SK-N-SH (cell line): ENCODE measurements around the gene TMEM72. TPM values are rescaled to one million over a fixed set of nuclear protein-coding genes. Genes with fewer than 3 reads are reported as not detected.

Experiments used
- CTCF ChIA-PET: fragments of 300-600, 350-600 bp; formaldehyde crosslinking; extraction: SDS; loops from one replicate; lab custom pipeline; 2021; lab: Yijun Ruan, JAX
- POLR2A ChIA-PET: fragments of 350-600 bp; sonication (Branson Sonifier 250); formaldehyde crosslinking; extraction: SDS; loops from one replicate; lab custom pipeline; 2020; ENCODE audit warnings: antibody characterized with exemption, inconsistent platforms; lab: Yijun Ruan, JAX
- DNase-seq: peaks from one replicate; pipeline ENCODE4 v3.0.0; 2012
- H2AFZ ChIP-seq: fragments of 200-600 bp; sonication (generic); 2 replicates; pipeline ENCODE4 v1.8.1; 2016; ENCODE audit warnings: antibody characterized with exemption, mild to moderate bottlenecking, low read depth
- H3F3A ChIP-seq: fragments of 200-600 bp; sonication (generic); replicated peaks from 2 replicates; pipeline ENCODE3; 2016; ENCODE audit warnings: antibody characterized with exemption, mild to moderate bottlenecking; ENCODE audit not compliant: insufficient read depth
- H3K27ac ChIP-seq, 2 experiments: fragments of 200-500 bp in 1 of 2; fragments of 200-600 bp in 1 of 2; sonication (Bioruptor generic) in 1 of 2; sonication (generic), shearing (Covaris generic) in 1 of 2; 2 replicates each; pipeline versions ENCODE4 v1.5.1 to v1.6.1; 2014 to 2016; ENCODE audit warnings: low read depth in 2 of 2, inconsistent platforms in 1 of 2, low read length in 1 of 2, mild to moderate bottlenecking in 1 of 2, mixed read lengths in 1 of 2
- H3K27me3 ChIP-seq: fragments of 200-600 bp; sonication (generic), shearing (Covaris generic); 2 replicates; pipeline ENCODE4 v1.6.1; 2016; ENCODE audit warnings: mixed run types; ENCODE audit not compliant: insufficient read depth
- H3K36me3 ChIP-seq, 2 experiments: fragments of 200-500 bp in 1 of 2; fragments of 200-600 bp in 1 of 2; sonication (Bioruptor generic) in 1 of 2; sonication (generic) in 1 of 2; replicated peaks in 1 of 2; 2 replicates each; pipeline versions ENCODE3 to v1.5.1; 2014 to 2016; ENCODE audit warnings: low read length in 1 of 2, mild to moderate bottlenecking in 1 of 2; ENCODE audit not compliant: insufficient read depth in 2 of 2, control insufficient read depth in 1 of 2
- H3K4me1 ChIP-seq, 2 experiments: fragments of 200-500 bp in 1 of 2; fragments of 200-600 bp in 1 of 2; sonication (Bioruptor generic) in 1 of 2; sonication (generic), shearing (Covaris generic) in 1 of 2; 2 replicates each; pipeline versions ENCODE4 v1.5.1 to v1.6.1; 2014 to 2016; ENCODE audit warnings: low read depth in 1 of 2, low read length in 1 of 2, mixed run types in 1 of 2; ENCODE audit not compliant: insufficient read depth in 2 of 2, control insufficient read depth in 1 of 2
- H3K4me2 ChIP-seq: fragments of 200-600 bp; sonication (generic), shearing (Covaris generic); 2 replicates; pipeline ENCODE4 v1.6.1; 2017; ENCODE audit warnings: mixed run types
- H3K4me3 ChIP-seq, 2 experiments: fragments of 200-500 bp in 1 of 2; fragments of 200-600 bp in 1 of 2; sonication (Bioruptor generic) in 1 of 2; sonication (generic), shearing (Covaris generic) in 1 of 2; 2 replicates each; pipeline versions ENCODE4 v1.5.1 to v1.8.1; 2014 to 2016; ENCODE audit warnings: low read depth in 2 of 2, inconsistent platforms in 1 of 2, low read length in 1 of 2, mild to moderate bottlenecking in 1 of 2, mixed read lengths in 1 of 2, moderate library complexity in 1 of 2
- H3K79me2 ChIP-seq: fragments of 200-600 bp; sonication (generic); 2 replicates; pipeline ENCODE4 v1.8.1; 2017; ENCODE audit warnings: mild to moderate bottlenecking; ENCODE audit not compliant: insufficient read depth
- H3K9ac ChIP-seq: fragments of 200-600 bp; sonication (generic); 2 replicates; pipeline ENCODE4 v1.6.1; 2017; ENCODE audit warnings: mixed run types
- H3K9me2 ChIP-seq: fragments of 200-600 bp; sonication (generic); 2 replicates; pipeline ENCODE4 v1.6.1; 2017; ENCODE audit warnings: mixed run types
- H3K9me3 ChIP-seq: fragments of 200-600 bp; sonication (generic); 2 replicates; pipeline ENCODE4 v1.6.1; 2017; ENCODE audit warnings: mixed run types, mild to moderate bottlenecking, moderate library complexity
- H4K20me1 ChIP-seq: fragments of 200-600 bp; sonication (generic); 2 replicates; pipeline ENCODE4 v1.6.1; 2017; ENCODE audit warnings: mild to moderate bottlenecking, mixed run types; ENCODE audit not compliant: insufficient read depth
- CHD2 ChIP-seq: fragments of 150-350 bp; IDR thresholded peaks from 2 replicates; pipeline ENCODE4 v1.6.1; 2018; ENCODE audit warnings: low read length; ENCODE audit not compliant: partially characterized antibody
- EP300 ChIP-seq, 2 experiments: IDR thresholded peaks; 2 replicates each; pipeline versions ENCODE4 v1.4.0 to v1.6.1; 2012; ENCODE audit warnings: borderline replicate concordance in 1 of 2, low read depth in 1 of 2, low read length in 1 of 2
- EZH2phosphoT487 ChIP-seq: fragments of 200-600 bp; sonication (generic); IDR thresholded peaks from 2 replicates; pipeline ENCODE4 v1.6.1; 2017; ENCODE audit warnings: low read depth, mixed run types, mild to moderate bottlenecking, antibody characterized with exemption, moderate library complexity, borderline replicate concordance
- FOSL2 ChIP-seq: IDR thresholded peaks from 2 replicates; pipeline ENCODE4 v1.4.0; 2012; ENCODE audit warnings: low read depth, mild to moderate bottlenecking, moderate library complexity, borderline replicate concordance
- FOXJ3 ChIP-seq: sonication (generic); formaldehyde crosslinking; IDR thresholded peaks from 2 replicates; pipeline ENCODE4 v1.5.1; 2020; ENCODE audit warnings: mild to moderate bottlenecking, missing genetic modification reagents
- GATA2 ChIP-seq: sonication (generic); formaldehyde crosslinking; IDR thresholded peaks from 2 replicates; pipeline ENCODE4 v1.5.0; 2020; ENCODE audit warnings: mild to moderate bottlenecking, missing genetic modification reagents
- JUND ChIP-seq: IDR thresholded peaks from 2 replicates; pipeline ENCODE4 v1.4.0; 2012
- MXI1 ChIP-seq: IDR thresholded peaks from 2 replicates; pipeline ENCODE4 v1.6.1; 2012; ENCODE audit warnings: mild to moderate bottlenecking, low read depth, low read length, improper control_type of control experiment
- NFIC ChIP-seq: IDR thresholded peaks from 2 replicates; pipeline ENCODE4 v1.4.0; 2012; ENCODE audit warnings: borderline replicate concordance
- NRF1 ChIP-seq: IDR thresholded peaks from 2 replicates; pipeline ENCODE4 v1.6.1; 2012; ENCODE audit warnings: low read depth, mild to moderate bottlenecking, low read length
- POLR2AphosphoS5 ChIP-seq: IDR thresholded peaks from 2 replicates; pipeline ENCODE4 v1.6.1; 2012; ENCODE audit warnings: low read depth, low read length
- RXRA ChIP-seq: IDR thresholded peaks from 2 replicates; pipeline ENCODE4 v1.4.0; 2012; ENCODE audit warnings: low read depth, mild to moderate bottlenecking, borderline replicate concordance
- SIN3A ChIP-seq: IDR thresholded peaks from 2 replicates; pipeline ENCODE4 v1.6.1; 2012; ENCODE audit warnings: low read depth, mild to moderate bottlenecking, low read length, moderate library complexity, borderline replicate concordance
- SMC3 ChIP-seq: IDR thresholded peaks from 2 replicates; pipeline ENCODE4 v1.6.1; 2012; ENCODE audit warnings: low read depth, low read length, improper control_type of control experiment
- TAF1 ChIP-seq: IDR thresholded peaks from 2 replicates; pipeline ENCODE4 v1.6.1; 2012; ENCODE audit warnings: low read depth, mild to moderate bottlenecking, low read length, moderate library complexity, borderline replicate concordance
- TEAD4 ChIP-seq: IDR thresholded peaks from 2 replicates; pipeline ENCODE4 v1.4.0; 2012; ENCODE audit warnings: mild to moderate bottlenecking, borderline replicate concordance; ENCODE audit not compliant: insufficient read depth
- WGBS: methylation state at CpG from one replicate; pipeline ENCODE4 v1.1.6; 2017; ENCODE audit warnings: low lambda C conversion rate; 5-methylcytosine and 5-hydroxymethylcytosine counted together
- polyA plus RNA-seq, 3 experiments: library from polyadenylated mRNA; depleted of rRNA; stranded (reverse); fragments of >200 nt; gene quantifications; 2 replicates each; pipeline ENCODE4 v1.2.3, GENCODE V29; 2012
- TF ChIP-seq, protein P1 (sequence below): fragments of 150-350 bp; IDR thresholded peaks from 2 replicates; pipeline ENCODE4 v1.6.1; 2016; ENCODE audit warnings: mild to moderate bottlenecking, low read depth, low read length
- TF ChIP-seq, protein P2 (sequence below): IDR thresholded peaks from 2 replicates; pipeline ENCODE4 v1.4.0; 2012; ENCODE audit warnings: low read depth, borderline replicate concordance
- TF ChIP-seq, protein P3 (sequence below): fragments of 200-600 bp; sonication (generic); IDR thresholded peaks from 2 replicates; pipeline ENCODE4 v1.6.1; 2017; ENCODE audit warnings: antibody characterized with exemption, mild to moderate bottlenecking, moderate library complexity
- TF ChIP-seq, protein P4 (sequence below): fragments of 150-350 bp; IDR thresholded peaks from 2 replicates; pipeline ENCODE4 v1.6.1; 2017; ENCODE audit warnings: antibody characterized with exemption, low read length, low read depth, borderline replicate concordance

TMEM72 gene
- polyA plus RNA-seq, 1 of the 3 experiments (the other 2 are of a cell fraction): not detected

DNA sequence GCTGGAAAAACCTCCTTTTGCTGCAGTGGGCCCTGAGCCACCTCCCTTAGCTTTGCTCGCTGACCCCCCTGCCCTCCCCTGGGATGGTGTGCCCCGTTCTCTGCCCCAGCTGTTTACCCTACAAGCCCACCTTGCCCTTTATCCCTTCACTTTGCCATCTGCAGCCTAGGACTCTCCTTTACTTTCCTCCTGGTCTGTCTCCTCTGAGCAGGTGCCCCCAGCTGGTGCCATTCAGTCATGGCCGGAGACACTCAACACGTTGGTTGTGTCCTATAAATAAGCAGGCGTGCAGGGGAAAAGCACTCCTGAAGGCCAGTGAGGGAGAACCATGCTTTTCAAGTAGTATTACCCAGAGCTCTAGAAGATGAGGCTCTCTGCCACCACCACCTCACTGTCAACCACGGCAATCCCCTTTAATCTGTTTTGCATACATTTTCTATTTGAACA is 54.5 kb downstream of the TMEM72 start:
- Histone ChIP-seq H4K20me1 (no peaks in the 10 kb centered on the region), H3K4me3 (no peak overlapping the region), H3K27me3 (no peaks in the 10 kb centered on the region), H3K4me1 (peaks cover 12 to 16% of the 10 kb centered on the region in 2 experiments; a peak in 1 of 4 replicates), H3K9me2 (no peaks in the 10 kb centered on the region), H3K79me2 (no peaks in the 10 kb centered on the region), H3K27ac (no peak overlapping the region), H3K4me2 (no peak overlapping the region), H3F3A (no peaks in the 10 kb centered on the region), H3K9ac (no peak overlapping the region), H2AFZ (no peak overlapping the region), H3K9me3 (no peaks in the 10 kb centered on the region), H3K36me3 (peaks cover 0 to 1% of the 10 kb centered on the region in 2 experiments)
- no peak for DNase-seq
- ChIA-PET CTCF (interaction anchor here (0.8 to 9.6 kb wide), 4 partner anchors 10 to 37 kb away, joined by 3 to 81 read pairs (median 4); no protein-coding TSS in a partner anchor), POLR2A (interaction anchor here (0.6 to 1.1 kb wide), 2 partner anchors 35 to 126 kb away, joined by 3 to 4 read pairs; no protein-coding TSS in a partner anchor)
- TF ChIP-seq MXI1 (no peak), FOXJ3 (no peak), EP300 (IDR thresholded peaks at IDR 0.05; ENCODE audit: borderline replicate concordance in 1 of 2, low read depth in 1 of 2, low read length in 1 of 2) (no peak), TEAD4 (no peak), RXRA (no peak), SMC3 (no peak), SIN3A (no peak), POLR2AphosphoS5 (no peak), EZH2phosphoT487 (no peak), JUND (no peak), CHD2 (no peak), NRF1 (no peak), TAF1 (no peak), GATA2 (CRISPR knock-in tag) (no peak), FOSL2 (no peak), NFIC (no peak)
- TF ChIP-seq, protein P1, sequence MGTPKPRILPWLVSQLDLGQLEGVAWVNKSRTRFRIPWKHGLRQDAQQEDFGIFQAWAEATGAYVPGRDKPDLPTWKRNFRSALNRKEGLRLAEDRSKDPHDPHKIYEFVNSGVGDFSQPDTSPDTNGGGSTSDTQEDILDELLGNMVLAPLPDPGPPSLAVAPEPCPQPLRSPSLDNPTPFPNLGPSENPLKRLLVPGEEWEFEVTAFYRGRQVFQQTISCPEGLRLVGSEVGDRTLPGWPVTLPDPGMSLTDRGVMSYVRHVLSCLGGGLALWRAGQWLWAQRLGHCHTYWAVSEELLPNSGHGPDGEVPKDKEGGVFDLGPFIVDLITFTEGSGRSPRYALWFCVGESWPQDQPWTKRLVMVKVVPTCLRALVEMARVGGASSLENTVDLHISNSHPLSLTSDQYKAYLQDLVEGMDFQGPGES: no peak
- TF ChIP-seq, protein P2, sequence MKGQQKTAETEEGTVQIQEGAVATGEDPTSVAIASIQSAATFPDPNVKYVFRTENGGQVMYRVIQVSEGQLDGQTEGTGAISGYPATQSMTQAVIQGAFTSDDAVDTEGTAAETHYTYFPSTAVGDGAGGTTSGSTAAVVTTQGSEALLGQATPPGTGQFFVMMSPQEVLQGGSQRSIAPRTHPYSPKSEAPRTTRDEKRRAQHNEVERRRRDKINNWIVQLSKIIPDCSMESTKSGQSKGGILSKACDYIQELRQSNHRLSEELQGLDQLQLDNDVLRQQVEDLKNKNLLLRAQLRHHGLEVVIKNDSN: no peak
- TF ChIP-seq, protein P3, sequence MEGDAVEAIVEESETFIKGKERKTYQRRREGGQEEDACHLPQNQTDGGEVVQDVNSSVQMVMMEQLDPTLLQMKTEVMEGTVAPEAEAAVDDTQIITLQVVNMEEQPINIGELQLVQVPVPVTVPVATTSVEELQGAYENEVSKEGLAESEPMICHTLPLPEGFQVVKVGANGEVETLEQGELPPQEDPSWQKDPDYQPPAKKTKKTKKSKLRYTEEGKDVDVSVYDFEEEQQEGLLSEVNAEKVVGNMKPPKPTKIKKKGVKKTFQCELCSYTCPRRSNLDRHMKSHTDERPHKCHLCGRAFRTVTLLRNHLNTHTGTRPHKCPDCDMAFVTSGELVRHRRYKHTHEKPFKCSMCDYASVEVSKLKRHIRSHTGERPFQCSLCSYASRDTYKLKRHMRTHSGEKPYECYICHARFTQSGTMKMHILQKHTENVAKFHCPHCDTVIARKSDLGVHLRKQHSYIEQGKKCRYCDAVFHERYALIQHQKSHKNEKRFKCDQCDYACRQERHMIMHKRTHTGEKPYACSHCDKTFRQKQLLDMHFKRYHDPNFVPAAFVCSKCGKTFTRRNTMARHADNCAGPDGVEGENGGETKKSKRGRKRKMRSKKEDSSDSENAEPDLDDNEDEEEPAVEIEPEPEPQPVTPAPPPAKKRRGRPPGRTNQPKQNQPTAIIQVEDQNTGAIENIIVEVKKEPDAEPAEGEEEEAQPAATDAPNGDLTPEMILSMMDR: no peak
- TF ChIP-seq, protein P4, sequence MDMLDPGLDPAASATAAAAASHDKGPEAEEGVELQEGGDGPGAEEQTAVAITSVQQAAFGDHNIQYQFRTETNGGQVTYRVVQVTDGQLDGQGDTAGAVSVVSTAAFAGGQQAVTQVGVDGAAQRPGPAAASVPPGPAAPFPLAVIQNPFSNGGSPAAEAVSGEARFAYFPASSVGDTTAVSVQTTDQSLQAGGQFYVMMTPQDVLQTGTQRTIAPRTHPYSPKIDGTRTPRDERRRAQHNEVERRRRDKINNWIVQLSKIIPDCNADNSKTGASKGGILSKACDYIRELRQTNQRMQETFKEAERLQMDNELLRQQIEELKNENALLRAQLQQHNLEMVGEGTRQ: no peak
- WGBS: 97% methylated on average over 6 of the region's 6 CpGs
